GM21526 (cell line): ENCODE measurements around the gene B3GNT3.

Experiments used
- ATAC-seq: cut with Tn5 transposase; IDR thresholded peaks from one replicate; pipeline ENCODE4 v1.9.1; 2021; ENCODE audit warnings: moderate library complexity; ENCODE audit not compliant: unreplicated experiment, low FRiP score

B3GNT3 gene, protein sequence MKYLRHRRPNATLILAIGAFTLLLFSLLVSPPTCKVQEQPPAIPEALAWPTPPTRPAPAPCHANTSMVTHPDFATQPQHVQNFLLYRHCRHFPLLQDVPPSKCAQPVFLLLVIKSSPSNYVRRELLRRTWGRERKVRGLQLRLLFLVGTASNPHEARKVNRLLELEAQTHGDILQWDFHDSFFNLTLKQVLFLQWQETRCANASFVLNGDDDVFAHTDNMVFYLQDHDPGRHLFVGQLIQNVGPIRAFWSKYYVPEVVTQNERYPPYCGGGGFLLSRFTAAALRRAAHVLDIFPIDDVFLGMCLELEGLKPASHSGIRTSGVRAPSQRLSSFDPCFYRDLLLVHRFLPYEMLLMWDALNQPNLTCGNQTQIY

DNA sequence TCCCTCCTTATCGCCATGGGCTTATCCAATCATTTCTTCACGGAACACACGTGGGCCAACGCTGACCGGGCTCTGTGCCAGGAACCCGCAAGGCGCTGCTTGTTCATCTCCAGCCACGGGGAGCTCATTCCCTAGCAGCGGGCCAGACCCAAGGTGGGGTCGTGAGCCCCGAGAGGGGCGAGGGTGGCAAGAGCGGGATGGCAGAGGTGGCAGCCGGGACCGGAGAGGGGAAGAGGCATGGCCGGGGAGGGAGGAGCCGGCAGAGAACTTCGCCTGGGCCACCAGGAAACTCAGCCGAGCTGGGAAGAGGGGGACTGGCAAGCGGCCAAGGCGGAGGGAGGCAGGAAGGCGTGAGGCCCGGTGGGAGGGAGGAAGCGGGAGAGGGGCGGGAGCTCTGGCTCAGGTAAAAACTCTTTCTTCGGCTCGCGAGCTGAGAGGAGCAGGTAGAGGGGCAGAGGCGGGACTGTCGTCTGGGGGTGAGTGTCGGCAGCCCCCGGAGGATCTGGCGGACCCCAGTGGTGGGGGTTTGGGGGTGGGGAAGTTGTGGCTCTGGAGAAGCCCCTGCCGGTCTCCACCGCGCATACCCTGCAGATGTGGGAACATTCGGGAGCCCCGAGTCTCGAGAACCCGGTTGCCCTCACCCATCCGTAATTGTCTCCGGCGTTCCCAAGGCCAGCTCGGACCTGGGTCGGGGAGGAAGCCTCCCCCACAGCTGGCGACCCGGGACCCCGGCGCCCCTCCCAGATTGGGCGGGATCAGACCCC lies at the start of gene B3GNT3:
Gene B3GNT3, plus strand, starts transcription at position 408 of the 764 bp plus-strand sequence. CDS start 12,670 bp downstream, outside the sequence.
- ATAC-seq, result no peak

DNA sequence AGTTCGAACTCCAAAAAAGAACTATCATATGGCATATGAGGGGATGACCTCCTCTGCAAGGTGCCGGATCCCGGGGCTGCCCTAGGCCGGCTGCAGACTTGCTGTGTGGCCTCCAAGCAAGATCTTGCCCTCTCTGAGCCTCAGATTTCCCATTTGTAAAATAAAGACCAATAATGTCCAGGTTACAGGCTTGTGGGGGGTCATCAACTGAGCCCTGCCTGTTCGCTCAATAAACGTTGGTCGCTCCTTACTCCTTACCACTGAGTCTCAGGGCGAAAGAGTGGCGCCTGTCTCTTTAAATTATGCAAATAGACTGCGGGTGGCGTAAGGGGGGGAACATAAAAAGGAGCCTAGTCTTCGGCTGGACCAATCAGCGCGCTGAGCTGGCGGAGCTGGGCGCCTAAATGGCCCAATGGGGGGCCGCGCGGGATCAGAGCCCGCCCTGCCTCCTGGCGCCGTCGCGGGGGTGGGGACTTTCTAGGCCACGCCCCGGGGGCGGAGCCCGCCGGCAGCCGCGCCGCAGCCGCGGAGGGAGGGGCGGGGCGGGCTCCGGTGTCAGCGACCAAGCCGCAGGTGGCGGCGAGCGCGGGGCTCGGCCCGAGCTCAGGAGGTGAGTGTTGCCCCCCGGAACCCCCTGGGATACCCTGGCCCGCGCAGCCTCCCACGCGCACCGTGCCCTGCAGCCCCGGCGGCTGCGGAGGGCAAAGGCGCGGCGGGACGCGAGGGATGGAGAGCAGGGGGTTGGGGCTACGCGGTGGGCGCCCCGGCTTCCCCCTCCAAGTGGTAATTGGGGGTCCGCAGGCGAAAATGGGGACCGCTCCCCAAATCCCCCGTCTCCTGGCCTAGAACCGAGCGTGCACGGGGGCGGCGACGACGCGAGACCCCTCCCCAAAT lies 47.5 kb upstream of the B3GNT3 start:
- ATAC-seq, result peak; percentile 59

DNA sequence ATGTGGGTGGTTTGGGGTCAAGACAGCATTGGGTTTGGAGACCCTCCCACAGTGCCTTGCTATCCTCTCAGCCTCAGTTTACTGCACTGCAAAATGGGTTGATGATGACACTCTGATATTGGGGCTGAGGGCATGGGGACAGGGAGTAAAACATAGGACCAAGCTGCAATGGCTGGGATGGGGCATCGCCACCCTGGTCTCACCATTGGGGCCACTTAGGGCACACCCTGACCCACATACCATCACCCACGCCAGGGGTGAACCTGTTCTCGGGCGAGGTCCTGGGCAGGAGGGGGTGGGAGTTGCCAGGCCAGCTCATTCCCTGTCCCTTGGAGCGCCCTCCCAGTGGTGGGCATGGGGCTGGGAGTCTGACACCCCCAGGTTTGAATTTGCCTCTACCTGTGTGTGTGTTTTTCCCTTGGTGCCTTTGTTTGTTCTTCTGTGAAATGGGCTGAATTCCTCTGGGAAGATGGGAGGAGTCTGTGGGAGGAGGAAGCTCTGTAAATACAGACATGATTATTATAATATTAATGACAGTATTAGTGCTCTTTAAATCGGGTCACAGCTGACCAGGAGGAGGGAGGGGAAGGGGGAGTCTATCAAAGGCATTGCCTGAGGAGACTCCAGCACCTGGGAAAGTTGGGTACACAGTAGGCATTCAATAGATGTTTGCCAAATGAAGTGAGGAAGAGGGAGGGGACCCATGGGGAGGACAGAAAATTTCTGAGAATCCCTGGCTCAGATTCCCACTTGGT lies 45.9 kb upstream of the B3GNT3 start:
- no peak for ATAC-seq

DNA sequence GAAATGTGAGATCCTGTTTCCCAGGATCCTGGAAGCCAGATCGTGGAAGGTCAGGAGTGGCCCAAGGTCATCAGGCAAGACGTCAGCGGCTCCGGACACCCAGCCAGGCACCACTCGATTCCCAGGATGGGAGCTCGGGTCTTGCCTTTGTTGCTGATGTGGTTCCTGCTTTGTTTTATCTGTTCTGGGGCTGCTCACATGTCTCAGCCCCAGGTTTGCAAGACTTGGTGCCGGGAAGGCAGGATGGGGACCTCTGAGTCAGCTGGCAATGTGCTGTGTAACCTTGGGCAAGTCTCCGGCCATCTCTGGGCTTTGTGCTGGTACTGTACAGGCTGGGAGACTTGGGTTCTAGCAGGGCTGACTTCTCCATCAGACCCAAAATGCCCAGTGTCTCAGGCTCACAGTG lies 45.0 kb upstream of the B3GNT3 start:
- no peak for ATAC-seq

DNA sequence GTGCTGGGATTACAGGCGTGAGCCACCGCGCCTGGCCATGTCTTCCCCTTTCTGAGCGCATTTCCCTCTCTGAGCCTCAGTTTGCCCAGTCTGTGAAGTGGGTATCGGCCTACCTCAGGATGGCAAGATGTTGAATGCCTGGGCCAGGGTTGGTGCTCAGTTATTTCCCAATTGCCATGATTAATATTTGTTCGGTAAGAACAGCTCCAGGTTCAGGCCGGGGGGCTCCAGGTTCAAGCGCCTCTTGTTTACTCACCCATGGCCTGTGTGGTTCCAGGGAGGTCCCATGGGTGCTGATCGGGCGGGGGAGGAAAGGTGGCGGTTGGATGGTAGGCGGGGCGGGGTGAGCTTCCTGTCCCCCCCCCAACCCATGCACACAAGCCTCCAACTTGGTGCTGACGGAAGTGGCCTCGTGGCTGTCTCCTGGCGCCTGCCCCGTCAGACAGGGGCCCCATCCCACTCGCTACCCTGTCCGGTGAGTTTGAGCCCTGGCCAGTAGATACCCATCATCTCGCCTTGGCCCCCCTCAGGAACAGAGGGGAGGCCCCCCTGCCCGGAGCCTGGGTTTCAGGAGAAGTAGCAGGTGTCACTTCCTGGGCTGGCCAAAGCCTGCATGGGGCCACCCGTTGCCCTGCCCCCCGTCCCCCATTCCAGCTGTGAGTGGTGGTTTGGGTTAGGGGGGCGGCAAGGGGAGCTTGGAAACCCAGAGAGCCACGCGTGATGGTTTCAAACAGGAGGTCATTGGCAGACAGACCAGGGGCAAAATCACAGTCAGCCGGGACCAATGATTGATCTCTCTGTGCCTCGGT lies 43.6 kb upstream of the B3GNT3 start, which contains the start of gene FCHO1:
Gene FCHO1, plus strand, starts transcription at position 375 of the 809 bp plus-strand sequence. CDS start 3,688 bp downstream, outside the sequence.
- peak; percentile 27 for ATAC-seq

DNA sequence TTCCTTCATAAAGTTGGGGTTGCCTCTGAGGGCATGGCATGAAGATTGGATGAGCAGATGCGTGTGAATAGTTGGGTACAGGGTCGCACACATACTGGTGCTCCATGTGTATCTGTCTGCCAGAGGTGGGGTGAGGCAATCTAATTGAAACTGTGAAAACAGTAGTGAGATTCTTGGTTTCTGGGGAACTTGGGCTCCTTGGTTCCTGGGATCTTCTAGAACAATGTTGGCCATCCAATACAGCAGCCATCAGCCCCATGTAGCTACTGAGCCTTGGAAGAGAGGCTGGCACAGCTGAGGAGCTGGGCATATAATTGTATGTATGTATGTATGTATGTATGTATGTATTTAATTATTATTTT lies 43.0 kb upstream of the B3GNT3 start:
- no peak for ATAC-seq

DNA sequence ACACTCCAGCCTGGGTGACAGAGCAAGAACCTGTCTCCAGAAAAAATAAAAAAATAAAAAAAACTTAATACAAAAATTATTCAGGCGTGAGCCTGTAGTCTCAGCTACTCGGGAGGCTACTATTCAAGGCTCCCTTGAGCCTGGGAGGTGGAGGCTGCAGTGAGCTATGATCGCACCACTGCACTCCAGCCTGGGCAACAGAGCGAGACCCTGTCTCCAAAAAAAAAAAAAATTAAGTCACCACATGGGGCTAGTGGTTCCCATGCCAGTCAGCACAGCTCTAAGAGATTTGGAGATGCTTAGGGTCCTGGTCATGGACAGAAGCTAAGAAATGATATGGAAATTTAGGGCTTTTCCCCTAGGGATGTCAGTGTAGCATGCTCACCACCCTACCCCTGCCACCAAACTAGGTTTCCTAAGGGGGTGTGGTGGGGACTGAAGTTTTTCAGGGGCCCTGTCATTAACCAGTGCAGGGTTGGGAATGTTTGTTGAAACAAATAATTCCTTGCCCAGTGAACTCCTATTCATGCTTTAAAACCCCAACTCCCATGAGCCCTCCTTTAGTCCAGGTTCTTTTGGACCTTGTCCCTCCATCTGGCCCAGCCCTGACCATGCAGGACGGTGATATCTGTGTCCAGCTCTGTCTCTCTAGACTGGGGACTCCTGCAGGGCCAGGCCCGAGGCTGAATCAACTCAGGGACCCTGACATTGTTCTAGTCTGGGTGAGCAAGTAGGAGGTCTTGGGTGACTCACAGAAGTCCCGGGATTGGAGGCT lies 41.9 kb upstream of the B3GNT3 start:
- no peak for ATAC-seq

DNA sequence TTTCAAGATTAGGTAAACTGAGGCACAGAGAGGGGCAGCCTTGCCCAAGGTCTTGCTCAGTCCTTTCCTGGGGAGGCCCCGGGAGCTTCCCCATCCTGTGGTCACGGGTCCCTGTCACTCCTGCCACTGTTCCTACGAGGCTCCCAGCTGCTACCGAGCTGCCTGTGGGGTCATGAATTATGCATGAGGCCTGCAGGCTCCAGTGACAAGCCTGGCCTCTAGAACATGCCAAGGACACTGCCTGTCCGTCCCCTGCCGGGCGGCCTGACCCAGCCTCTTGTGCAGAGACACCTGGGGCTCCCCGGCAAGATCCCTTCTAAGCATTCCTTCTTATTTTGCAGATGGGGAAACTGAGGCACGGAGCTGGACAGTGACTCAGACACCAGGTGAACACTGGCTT lies 41.0 kb upstream of the B3GNT3 start:
- ATAC-seq, result no peak

DNA sequence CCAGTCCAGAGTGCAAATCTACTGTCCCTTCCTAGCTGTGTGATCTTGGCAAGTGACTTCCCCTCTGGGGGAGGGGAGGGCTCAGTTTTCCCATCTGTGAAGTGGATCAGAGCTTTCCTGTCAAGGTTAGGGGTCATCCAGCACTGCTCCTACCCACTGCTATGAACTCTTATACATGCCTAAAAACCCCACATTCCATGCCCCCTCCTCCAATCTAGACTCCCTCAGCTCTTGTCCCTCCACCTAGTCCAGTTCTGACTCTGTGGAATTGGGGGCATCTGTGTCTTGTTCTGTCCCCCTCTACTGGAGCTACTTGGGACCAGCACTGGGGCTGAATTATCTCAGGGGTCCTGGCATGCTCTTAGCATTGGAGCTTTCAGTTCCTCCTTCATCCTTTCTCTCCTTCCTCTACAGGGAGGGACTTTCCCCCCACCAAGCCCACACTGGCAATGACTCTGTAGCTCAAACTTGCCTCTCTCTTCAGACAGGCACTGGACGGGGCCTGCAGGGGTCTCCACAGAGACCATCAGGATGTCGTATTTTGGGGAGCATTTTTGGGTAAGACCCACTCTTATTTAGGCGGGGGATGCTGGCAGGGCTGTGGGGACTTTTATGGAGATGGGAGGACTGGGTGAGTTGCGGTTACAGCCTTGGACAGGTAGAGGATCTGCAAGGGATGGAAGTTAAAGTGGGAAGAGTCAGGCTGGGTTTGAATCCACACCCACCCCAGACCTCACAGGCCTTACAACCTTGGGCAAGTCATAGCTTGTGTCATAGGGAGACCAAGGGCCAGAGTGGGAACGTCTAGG lies 40.1 kb upstream of the B3GNT3 start:
- ATAC-seq, result peak; percentile 43

DNA sequence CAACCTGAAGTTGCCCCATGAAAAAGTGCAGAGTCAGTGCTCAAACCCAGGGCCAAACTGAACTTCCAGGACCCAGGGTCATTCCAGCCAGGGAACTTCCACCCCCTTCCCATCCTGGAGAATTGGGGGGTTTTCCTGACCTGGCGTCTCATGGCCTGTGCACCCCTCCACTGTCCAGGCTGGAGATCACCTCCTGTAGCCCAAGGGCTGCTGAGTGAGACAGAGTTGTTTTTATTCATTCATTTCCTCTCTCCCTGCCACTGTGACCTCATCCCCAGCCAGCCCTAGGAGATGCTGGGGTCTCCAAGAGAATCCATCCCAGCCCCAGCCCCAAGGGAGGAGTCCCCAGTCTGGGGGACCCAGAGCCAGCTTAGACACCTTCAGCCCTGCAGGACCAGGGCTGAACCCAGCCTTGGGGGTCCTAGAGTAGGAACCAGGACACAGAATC lies 39.5 kb upstream of the B3GNT3 start:
- no peak for ATAC-seq

DNA sequence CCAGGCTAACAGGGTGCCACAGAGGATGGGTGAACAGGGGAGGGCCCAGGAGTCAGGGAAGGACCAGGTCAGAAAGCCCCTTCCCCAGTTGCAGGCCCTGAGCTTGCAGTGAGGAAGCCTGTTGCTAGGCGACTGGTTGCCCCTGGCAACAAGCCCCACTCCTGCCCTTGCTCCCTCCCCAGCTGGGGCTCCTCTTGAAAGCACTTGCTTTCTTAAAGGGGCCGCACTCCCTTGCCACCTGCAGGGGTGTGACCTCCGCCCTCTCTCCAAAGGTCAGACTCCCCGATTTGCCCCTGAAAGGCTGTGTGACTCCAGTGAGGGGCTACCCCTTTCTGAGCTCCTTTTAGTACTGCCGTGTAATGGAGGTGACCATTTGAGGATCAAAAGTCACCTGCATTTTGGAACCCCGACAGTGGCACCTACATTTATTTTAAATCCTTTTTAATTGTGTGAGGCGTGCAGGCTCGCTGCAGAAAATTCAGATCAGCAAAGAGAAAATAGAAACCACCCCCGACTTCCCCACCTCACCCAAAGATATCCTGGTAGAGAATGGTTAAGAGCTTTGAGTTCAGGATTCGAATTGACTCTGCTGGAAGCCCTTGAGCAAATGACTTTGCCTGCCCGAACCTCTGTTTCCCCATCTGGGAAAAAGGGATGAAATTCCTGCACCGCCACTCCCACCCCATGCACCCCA lies 38.8 kb upstream of the B3GNT3 start:
- ATAC-seq, result no peak

DNA sequence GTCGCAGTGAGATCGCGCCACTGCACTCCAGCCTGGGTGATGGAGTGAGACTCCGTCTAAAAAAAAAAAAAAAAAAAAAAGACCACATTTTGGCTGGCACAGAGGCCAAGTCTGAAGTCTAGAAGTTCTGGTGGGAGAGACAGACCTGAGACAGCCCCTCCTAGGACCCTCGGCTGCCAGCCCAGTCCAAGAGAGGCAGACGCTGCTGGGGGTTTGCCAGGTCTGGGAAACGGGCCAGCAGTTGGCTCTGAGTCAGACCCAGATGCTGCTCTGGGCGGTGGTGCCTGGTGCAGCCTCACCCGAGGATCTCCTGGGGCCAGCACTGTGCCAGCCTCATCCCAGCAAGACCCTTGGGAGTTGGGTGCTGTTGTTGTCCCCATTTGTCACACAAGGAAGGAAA lies 37.8 kb upstream of the B3GNT3 start:
- ATAC-seq, result no peak

DNA sequence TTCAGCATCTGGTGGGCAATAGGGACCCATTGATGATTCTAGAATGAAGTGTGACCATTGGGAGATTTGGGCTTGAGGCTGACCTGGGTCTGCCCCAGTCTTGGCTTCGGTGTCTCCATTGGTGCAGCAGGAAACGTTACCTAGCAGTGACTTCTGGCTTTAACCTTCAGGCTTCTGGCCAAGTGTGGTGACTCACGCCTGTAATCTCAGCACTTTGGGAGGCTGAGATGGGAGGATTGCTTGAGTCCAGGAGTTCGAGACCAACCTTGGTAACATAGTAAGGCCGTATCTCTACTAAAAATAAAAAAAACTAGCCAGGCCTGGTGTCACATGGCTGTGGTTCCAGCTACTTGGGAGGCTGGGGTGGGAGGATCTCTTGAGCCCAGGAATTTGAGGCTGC lies 36.4 kb upstream of the B3GNT3 start:
- ATAC-seq, result no peak

DNA sequence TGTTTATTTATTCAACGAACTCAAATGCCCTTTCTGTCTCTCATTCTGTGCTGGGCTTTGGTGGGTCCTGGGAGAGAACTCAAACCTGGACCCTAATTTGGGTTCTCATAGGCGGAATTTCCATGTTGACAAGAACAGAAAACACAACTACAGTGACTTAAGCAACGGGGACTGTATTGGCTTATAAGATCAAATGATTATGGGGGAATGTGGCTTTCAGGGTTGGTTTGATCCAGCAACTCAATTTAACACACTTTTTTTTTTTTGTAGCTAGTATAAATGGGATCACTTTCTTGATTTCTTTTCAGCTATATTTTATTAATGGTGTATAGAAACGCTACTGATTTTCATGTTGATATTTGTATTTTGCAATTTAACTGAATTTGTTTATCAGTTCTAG lies 33.8 kb upstream of the B3GNT3 start:
- no peak for ATAC-seq

DNA sequence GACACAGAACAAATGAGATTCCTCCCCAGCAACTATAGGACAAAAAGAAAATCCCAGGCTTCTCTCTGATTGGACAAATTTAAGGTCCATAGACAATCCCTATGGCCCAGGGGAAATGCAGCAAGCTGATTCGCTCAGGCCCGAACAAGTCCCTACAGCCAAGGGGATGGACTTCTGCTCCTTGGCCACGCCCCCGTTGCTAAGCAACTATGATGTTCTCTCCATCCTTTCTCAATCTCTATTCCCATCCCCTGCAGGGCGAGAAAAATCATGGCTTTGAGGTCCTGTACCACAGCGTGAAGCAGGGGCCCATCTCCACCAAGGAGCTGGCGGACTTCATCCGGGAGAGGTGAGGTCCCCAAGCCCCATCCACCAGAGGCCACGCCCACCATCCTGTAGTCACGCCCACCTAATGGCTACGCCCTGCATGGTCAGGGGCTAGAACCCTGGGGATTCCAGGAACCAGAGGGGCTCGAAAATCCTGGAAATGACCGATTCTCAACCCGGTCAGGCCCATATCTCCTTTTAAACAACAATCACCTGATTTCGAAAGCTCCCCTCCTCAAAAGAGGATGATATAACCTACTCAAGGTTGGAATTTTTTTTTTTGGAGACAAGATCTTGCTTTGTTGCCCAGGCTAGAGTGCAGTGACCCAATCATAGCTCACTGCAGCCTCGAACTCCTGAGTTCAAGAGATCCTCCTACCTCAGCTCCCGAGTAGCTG lies 32.3 kb upstream of the B3GNT3 start:
- no peak for ATAC-seq

DNA sequence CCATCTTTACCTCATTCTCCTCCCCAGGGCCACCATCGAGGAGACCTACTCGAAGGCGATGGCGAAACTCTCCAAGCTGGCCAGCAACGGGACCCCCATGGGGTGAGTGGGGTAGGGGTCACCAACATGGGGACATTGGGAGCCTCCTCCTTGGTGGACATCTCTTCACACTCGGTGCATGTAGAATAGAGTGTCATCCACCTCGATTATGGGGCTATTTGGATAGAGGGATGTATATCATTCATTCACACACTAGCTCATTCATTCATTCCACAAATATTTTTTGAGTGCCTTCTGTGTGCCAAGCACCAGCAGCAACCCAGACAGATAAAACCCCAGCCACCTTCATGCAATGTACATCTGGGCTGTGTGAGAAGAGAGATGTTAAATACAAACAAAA lies 30.6 kb upstream of the B3GNT3 start:
- no peak for ATAC-seq
